ENCODE measurements around the gene BLVRA.
"Not testable (repeated sequence)": the region's sequence is repeated elsewhere in the genome, so short reads cannot be mapped to it uniquely, and the experiment has no call there.

The BLVRA gene

GRCh38 chr7:43824963-43825362 lies 66.5 kb downstream of the BLVRA start:
- no peak for DNase-seq (ENCODE audit: insufficient read length, low spot score)
- FAIRE-seq, result no peak

GRCh38 chr7:43825391-43825808 lies 66.9 kb downstream of the BLVRA start:
- FAIRE-seq, result no peak
- DNase-seq (ENCODE audit: insufficient read length, low spot score), result no peak
- TF ChIP-seq POLR2A (IDR thresholded peaks at IDR 0.05; ENCODE audit: low read depth, low read length), result no peak
- no peak for TF ChIP-seq PAX5 (IDR thresholded peaks at IDR 0.05; ENCODE audit: insufficient read depth, low read length, severe bottlenecking)
- no peak for TF ChIP-seq POLR2AphosphoS5 (IDR thresholded peaks at IDR 0.05; ENCODE audit: low read depth, low read length)
- no peak for TF ChIP-seq SPI1 (IDR thresholded peaks at IDR 0.05; ENCODE audit: low read depth, low read length)
- no peak for TF ChIP-seq TAF1 (IDR thresholded peaks at IDR 0.05; ENCODE audit: low read depth, low read length)
- no peak for TF ChIP-seq POU2F2 (IDR thresholded peaks at IDR 0.05; ENCODE audit: low read depth, low read length)

More at GRCh38 chr7:43824963-43825362, 66.5 kb downstream of the BLVRA start:
- TF ChIP-seq POU2F2 (IDR thresholded peaks at IDR 0.05; ENCODE audit: low read depth, low read length) (no peak), SPI1 (IDR thresholded peaks at IDR 0.05; ENCODE audit: low read depth, low read length) (no peak), PAX5 (IDR thresholded peaks at IDR 0.05; ENCODE audit: insufficient read depth, low read length, severe bottlenecking) (no peak), POLR2AphosphoS5 (IDR thresholded peaks at IDR 0.05; ENCODE audit: low read depth, low read length) (no peak), POLR2A (IDR thresholded peaks at IDR 0.05; ENCODE audit: low read depth, low read length) (no peak), TAF1 (IDR thresholded peaks at IDR 0.05; ENCODE audit: low read depth, low read length) (no peak)

- FAIRE-seq; DNase-seq (ENCODE audit: insufficient read length, low spot score): not testable (repeated sequence)
Measured at GRCh38 chr7:43830917-43831316, 72.4 kb downstream of the BLVRA start.

- TF ChIP-seq POLR2AphosphoS5 (IDR thresholded peaks at IDR 0.05; ENCODE audit: low read depth, low read length) (no peak), POLR2A (IDR thresholded peaks at IDR 0.05; ENCODE audit: low read depth, low read length) (no peak), POU2F2 (IDR thresholded peaks at IDR 0.05; ENCODE audit: low read depth, low read length) (no peak), TAF1 (IDR thresholded peaks at IDR 0.05; ENCODE audit: low read depth, low read length) (no peak), PAX5 (IDR thresholded peaks at IDR 0.05; ENCODE audit: insufficient read depth, low read length, severe bottlenecking) (no peak), SPI1 (IDR thresholded peaks at IDR 0.05; ENCODE audit: low read depth, low read length) (no peak)
- FAIRE-seq (no peak), DNase-seq (ENCODE audit: insufficient read length, low spot score) (no peak)
Measured at GRCh38 chr7:43834463-43835251, 76.2 kb downstream of the BLVRA start.

- FAIRE-seq (no peak), DNase-seq (ENCODE audit: insufficient read length, low spot score) (no peak)
- TF ChIP-seq PAX5 (IDR thresholded peaks at IDR 0.05; ENCODE audit: insufficient read depth, low read length, severe bottlenecking) (no peak), TAF1 (IDR thresholded peaks at IDR 0.05; ENCODE audit: low read depth, low read length) (no peak), POLR2AphosphoS5 (IDR thresholded peaks at IDR 0.05; ENCODE audit: low read depth, low read length) (no peak), POLR2A (IDR thresholded peaks at IDR 0.05; ENCODE audit: low read depth, low read length) (no peak), POU2F2 (IDR thresholded peaks at IDR 0.05; ENCODE audit: low read depth, low read length) (no peak), SPI1 (IDR thresholded peaks at IDR 0.05; ENCODE audit: low read depth, low read length) (no peak)
Measured at GRCh38 chr7:43838201-43838658, 79.8 kb downstream of the BLVRA start.

- DNase-seq (ENCODE audit: insufficient read length, low spot score) (no peak), FAIRE-seq (no peak)
- no peak for TF ChIP-seq POLR2A (IDR thresholded peaks at IDR 0.05; ENCODE audit: low read depth, low read length)
- no peak for TF ChIP-seq TAF1 (IDR thresholded peaks at IDR 0.05; ENCODE audit: low read depth, low read length)
- no peak for TF ChIP-seq SPI1 (IDR thresholded peaks at IDR 0.05; ENCODE audit: low read depth, low read length)
- no peak for TF ChIP-seq PAX5 (IDR thresholded peaks at IDR 0.05; ENCODE audit: insufficient read depth, low read length, severe bottlenecking)
- no peak for TF ChIP-seq POU2F2 (IDR thresholded peaks at IDR 0.05; ENCODE audit: low read depth, low read length)
- no peak for TF ChIP-seq POLR2AphosphoS5 (IDR thresholded peaks at IDR 0.05; ENCODE audit: low read depth, low read length)
Measured at GRCh38 chr7:43843296-43843695, 84.8 kb downstream of the BLVRA start.

DNA sequence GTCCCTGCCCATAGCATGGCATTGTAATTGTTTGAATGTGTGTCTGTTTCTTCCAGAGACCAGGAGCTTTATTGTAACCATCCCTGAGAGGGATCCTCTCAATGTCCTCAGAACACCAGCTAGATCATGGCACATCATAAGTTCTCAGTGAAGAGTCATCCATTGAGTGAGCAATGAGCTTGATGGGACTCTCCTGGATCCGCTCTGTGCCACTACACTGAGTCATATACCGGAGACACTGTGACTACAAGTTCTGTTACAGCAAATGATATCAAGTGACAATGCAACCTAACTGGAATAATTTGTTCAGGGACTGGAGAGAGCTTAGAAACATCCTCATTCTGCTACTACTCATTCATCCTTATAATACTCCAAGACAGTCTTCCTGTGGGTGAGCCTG lies 85.8 kb downstream of the BLVRA start:
- DNase-seq (ENCODE audit: insufficient read length, low spot score), result no peak
- TF ChIP-seq POLR2A (IDR thresholded peaks at IDR 0.05; ENCODE audit: low read depth, low read length) (no peak), SPI1 (IDR thresholded peaks at IDR 0.05; ENCODE audit: low read depth, low read length) (no peak), TAF1 (IDR thresholded peaks at IDR 0.05; ENCODE audit: low read depth, low read length) (no peak), PAX5 (IDR thresholded peaks at IDR 0.05; ENCODE audit: insufficient read depth, low read length, severe bottlenecking) (no peak), POLR2AphosphoS5 (IDR thresholded peaks at IDR 0.05; ENCODE audit: low read depth, low read length) (no peak), POU2F2 (IDR thresholded peaks at IDR 0.05; ENCODE audit: low read depth, low read length) (no peak)
- no peak for FAIRE-seq

GRCh38 chr7:43844662-43845061 lies 86.2 kb downstream of the BLVRA start:
- TF ChIP-seq TAF1 (IDR thresholded peaks at IDR 0.05; ENCODE audit: low read depth, low read length), result no peak
- TF ChIP-seq POLR2A (IDR thresholded peaks at IDR 0.05; ENCODE audit: low read depth, low read length), result no peak
- TF ChIP-seq POU2F2 (IDR thresholded peaks at IDR 0.05; ENCODE audit: low read depth, low read length), result no peak
- TF ChIP-seq SPI1 (IDR thresholded peaks at IDR 0.05; ENCODE audit: low read depth, low read length), result no peak
- TF ChIP-seq POLR2AphosphoS5 (IDR thresholded peaks at IDR 0.05; ENCODE audit: low read depth, low read length), result no peak
- TF ChIP-seq PAX5 (IDR thresholded peaks at IDR 0.05; ENCODE audit: insufficient read depth, low read length, severe bottlenecking), result no peak
- DNase-seq (ENCODE audit: insufficient read length, low spot score) (no peak), FAIRE-seq (no peak)

DNA sequence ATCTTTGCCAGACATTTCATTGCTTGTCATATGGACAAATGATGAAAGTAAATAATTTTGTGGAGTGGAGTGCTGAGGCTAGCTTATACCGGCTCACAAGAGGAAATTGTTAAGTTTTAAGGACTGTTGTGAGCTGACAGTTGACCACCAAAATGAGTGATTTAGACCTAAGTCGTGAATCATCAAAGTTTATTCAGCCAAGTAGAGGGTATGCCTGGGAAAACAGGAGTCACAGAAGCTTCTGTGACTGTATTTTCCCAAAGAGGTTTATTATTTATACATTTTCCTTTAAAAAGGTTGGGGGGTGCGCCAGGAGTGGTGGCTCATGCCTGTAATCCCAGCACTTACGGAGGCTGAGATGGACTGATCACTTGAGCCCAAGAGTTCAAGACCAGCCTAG lies 89.0 kb downstream of the BLVRA start:
- no peak for FAIRE-seq
- no peak for DNase-seq (ENCODE audit: insufficient read length, low spot score)
- no peak for TF ChIP-seq POLR2AphosphoS5 (IDR thresholded peaks at IDR 0.05; ENCODE audit: low read depth, low read length)
- no peak for TF ChIP-seq POU2F2 (IDR thresholded peaks at IDR 0.05; ENCODE audit: low read depth, low read length)
- TF ChIP-seq PAX5 (IDR thresholded peaks at IDR 0.05; ENCODE audit: insufficient read depth, low read length, severe bottlenecking), result no peak
- no peak for TF ChIP-seq TAF1 (IDR thresholded peaks at IDR 0.05; ENCODE audit: low read depth, low read length)
- TF ChIP-seq SPI1 (IDR thresholded peaks at IDR 0.05; ENCODE audit: low read depth, low read length), result no peak
- no peak for TF ChIP-seq POLR2A (IDR thresholded peaks at IDR 0.05; ENCODE audit: low read depth, low read length)

GRCh38 chr7:43849047-43849446 lies 90.6 kb downstream of the BLVRA start:
- DNase-seq (ENCODE audit: insufficient read length, low spot score), result no peak
- FAIRE-seq, result no peak
- TF ChIP-seq TAF1 (IDR thresholded peaks at IDR 0.05; ENCODE audit: low read depth, low read length) (no peak), POLR2A (IDR thresholded peaks at IDR 0.05; ENCODE audit: low read depth, low read length) (no peak), SPI1 (IDR thresholded peaks at IDR 0.05; ENCODE audit: low read depth, low read length) (no peak), POLR2AphosphoS5 (IDR thresholded peaks at IDR 0.05; ENCODE audit: low read depth, low read length) (no peak), POU2F2 (IDR thresholded peaks at IDR 0.05; ENCODE audit: low read depth, low read length) (no peak), PAX5 (IDR thresholded peaks at IDR 0.05; ENCODE audit: insufficient read depth, low read length, severe bottlenecking) (no peak)
